Muscle of arm (tissue), 12 donors: ENCODE measurements around the gene DNAJC17. TPM values are rescaled to one million over a fixed set of nuclear protein-coding genes. Genes with fewer than 3 reads are reported as not detected.

Experiments
- DNase-seq: peaks from one replicate; pipeline ENCODE4 v3.0.0-alpha.2; 2013
- polyA plus RNA-seq, 12 donors: library from polyadenylated mRNA; unstranded; fragments of 120-200 nt; gene quantifications; one replicate each; pipeline ENCODE4 v1.2.1, GENCODE V29; 2013; ENCODE audit not compliant: insufficient read length in 12 of 12

The DNAJC17 gene
- polyA plus RNA-seq, 12 donors, result 19.2 to 42.1 (median 23.5) TPM; not detected in 1

GRCh38 chr15:40796041-40796440 lies 11.2 kb downstream of the DNAJC17 start:
- DNase-seq, result no peak

GRCh38 chr15:40793216-40793989 lies 13.9 kb downstream of the DNAJC17 start:
- no peak for DNase-seq

GRCh38 chr15:40792394-40792793 lies 14.9 kb downstream of the DNAJC17 start:
- no peak for DNase-seq

GRCh38 chr15:40790718-40791117 lies 16.6 kb downstream of the DNAJC17 start:
- no peak for DNase-seq

- DNase-seq, result no peak
Measured at GRCh38 chr15:40789999-40790398, 17.3 kb downstream of the DNAJC17 start.

- DNase-seq, result no peak
Measured at GRCh38 chr15:40789119-40789518, 18.2 kb downstream of the DNAJC17 start.

- no peak for DNase-seq
Measured at GRCh38 chr15:40787991-40788390, 19.3 kb downstream of the DNAJC17 start.

- no peak for DNase-seq
Measured at GRCh38 chr15:40787344-40787841, 19.9 kb downstream of the DNAJC17 start.

GRCh38 chr15:40785814-40786213 lies 21.5 kb downstream of the DNAJC17 start:
- DNase-seq, result no peak

GRCh38 chr15:40785164-40785563 lies 22.1 kb downstream of the DNAJC17 start:
- DNase-seq, result no peak

GRCh38 chr15:40782609-40783227 lies 24.6 kb downstream of the DNAJC17 start:
- DNase-seq, result no peak

- DNase-seq, result no peak
Measured at GRCh38 chr15:40776537-40777141, 30.6 kb downstream of the DNAJC17 start.

GRCh38 chr15:40775740-40776536 lies 31.3 kb downstream of the DNAJC17 start:
- DNase-seq, result no peak

- no peak for DNase-seq
Measured at GRCh38 chr15:40775007-40775406, 32.3 kb downstream of the DNAJC17 start.

- no peak for DNase-seq
Measured at GRCh38 chr15:40773902-40774301, 33.4 kb downstream of the DNAJC17 start.

- no peak for DNase-seq
Measured at GRCh38 chr15:40773496-40773895, 33.8 kb downstream of the DNAJC17 start.

GRCh38 chr15:40772014-40772413 lies 35.3 kb downstream of the DNAJC17 start:
- DNase-seq, result no peak

- no peak for DNase-seq
Measured at GRCh38 chr15:40771242-40771641, 36.0 kb downstream of the DNAJC17 start.

- DNase-seq, result no peak
Measured at GRCh38 chr15:40770147-40770721, 37.0 kb downstream of the DNAJC17 start.

GRCh38 chr15:40769274-40770146 lies 37.8 kb downstream of the DNAJC17 start, which contains the start of gene C15orf62:
Gene C15orf62 (plus strand): TSS chr15:40769980. CDS start chr15:40770496, 516 bp downstream.
- DNase-seq, result no peak
